ENCODE measurements around the gene GCM1. TPM values are rescaled to one million over a fixed set of nuclear protein-coding genes. Genes with fewer than 3 reads are reported as not detected.

Gene GCM1
- polyA plus RNA-seq, 1 donor from 2014 or later, result not detected

DNA sequence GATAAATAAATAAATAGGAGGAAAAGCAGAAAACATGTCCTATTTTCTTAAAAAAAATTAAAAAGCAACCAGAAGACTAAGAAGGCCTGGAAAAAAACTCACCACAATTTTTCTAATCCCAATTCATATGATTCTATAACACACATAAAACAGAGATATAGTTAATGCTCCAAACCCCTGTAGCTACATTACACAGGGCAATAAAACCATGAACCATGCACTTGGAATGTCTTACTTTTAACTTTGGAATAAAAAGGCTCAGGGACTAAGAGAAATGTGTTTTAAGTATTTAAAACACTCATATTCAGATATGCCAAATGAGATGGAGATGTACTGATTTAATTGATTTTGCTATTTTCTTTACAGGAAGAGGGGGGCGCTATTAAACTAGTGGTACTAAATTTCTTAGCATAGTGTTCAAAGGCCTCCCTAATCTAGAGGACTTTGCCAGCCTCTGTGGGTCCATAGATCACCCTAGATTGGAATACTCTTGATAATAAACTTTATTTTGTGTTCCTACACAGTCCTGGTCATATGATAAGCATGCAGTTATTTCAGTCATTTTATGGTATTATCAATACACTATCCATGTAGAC is 30.3 kb upstream of the GCM1 start:
- Histone ChIP-seq H3K4me2 (ENCODE audit: low read length) (no peak overlapping the region), H3K27me3 (ENCODE audit: insufficient read depth, low read depth, low read length) (no peaks in the 10 kb centered on the region), H3K27ac (ENCODE audit: low read length) (no peak overlapping the region), H4K20me1 (ENCODE audit: insufficient read depth) (no peaks in the 10 kb centered on the region), H2AFZ (ENCODE audit: low read depth, low read length) (no peak overlapping the region), H3K36me3 (ENCODE audit: insufficient read depth, low read length) (no peaks in the 10 kb centered on the region), H3K9ac (ENCODE audit: low read length) (no peak overlapping the region), H3K9me3 (ENCODE audit: low read length) (no peaks in the 10 kb centered on the region), H3K4me3 (ENCODE audit: low read length) (no peak overlapping the region), H3F3A (ENCODE audit: insufficient read depth, low read length, poor library complexity, severe bottlenecking) (no peaks in the 10 kb centered on the region), H3K9me2 (ENCODE audit: insufficient read depth, low read length) (no peaks in the 10 kb centered on the region), H3K79me2 (replicated peaks; ENCODE audit: insufficient read depth, low read length) (no peaks in the 10 kb centered on the region)
- TF ChIP-seq, protein P1, sequence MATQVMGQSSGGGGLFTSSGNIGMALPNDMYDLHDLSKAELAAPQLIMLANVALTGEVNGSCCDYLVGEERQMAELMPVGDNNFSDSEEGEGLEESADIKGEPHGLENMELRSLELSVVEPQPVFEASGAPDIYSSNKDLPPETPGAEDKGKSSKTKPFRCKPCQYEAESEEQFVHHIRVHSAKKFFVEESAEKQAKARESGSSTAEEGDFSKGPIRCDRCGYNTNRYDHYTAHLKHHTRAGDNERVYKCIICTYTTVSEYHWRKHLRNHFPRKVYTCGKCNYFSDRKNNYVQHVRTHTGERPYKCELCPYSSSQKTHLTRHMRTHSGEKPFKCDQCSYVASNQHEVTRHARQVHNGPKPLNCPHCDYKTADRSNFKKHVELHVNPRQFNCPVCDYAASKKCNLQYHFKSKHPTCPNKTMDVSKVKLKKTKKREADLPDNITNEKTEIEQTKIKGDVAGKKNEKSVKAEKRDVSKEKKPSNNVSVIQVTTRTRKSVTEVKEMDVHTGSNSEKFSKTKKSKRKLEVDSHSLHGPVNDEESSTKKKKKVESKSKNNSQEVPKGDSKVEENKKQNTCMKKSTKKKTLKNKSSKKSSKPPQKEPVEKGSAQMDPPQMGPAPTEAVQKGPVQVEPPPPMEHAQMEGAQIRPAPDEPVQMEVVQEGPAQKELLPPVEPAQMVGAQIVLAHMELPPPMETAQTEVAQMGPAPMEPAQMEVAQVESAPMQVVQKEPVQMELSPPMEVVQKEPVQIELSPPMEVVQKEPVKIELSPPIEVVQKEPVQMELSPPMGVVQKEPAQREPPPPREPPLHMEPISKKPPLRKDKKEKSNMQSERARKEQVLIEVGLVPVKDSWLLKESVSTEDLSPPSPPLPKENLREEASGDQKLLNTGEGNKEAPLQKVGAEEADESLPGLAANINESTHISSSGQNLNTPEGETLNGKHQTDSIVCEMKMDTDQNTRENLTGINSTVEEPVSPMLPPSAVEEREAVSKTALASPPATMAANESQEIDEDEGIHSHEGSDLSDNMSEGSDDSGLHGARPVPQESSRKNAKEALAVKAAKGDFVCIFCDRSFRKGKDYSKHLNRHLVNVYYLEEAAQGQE (IDR thresholded peaks at IDR 0.05; ENCODE audit: borderline replicate concordance), result no peak
- TF ChIP-seq EZH2 (IDR thresholded peaks at IDR 0.05; ENCODE audit: borderline replicate concordance, insufficient read depth, low read length, poor library complexity, severe bottlenecking) (no peak), RAD21 (conservative IDR thresholded peaks at IDR 0.05) (no peak), POLR2AphosphoS5 (IDR thresholded peaks at IDR 0.05) (no peak), SMC3 (conservative IDR thresholded peaks at IDR 0.05; ENCODE audit: poor library complexity) (no peak), TAF1 (IDR thresholded peaks at IDR 0.05; ENCODE audit: low read depth) (no peak), EP300 (conservative IDR thresholded peaks at IDR 0.05; ENCODE audit: poor library complexity, severe bottlenecking) (no peak), MXI1 (conservative IDR thresholded peaks at IDR 0.05; ENCODE audit: poor library complexity, severe bottlenecking) (no peak)
- TF ChIP-seq, protein P2, sequence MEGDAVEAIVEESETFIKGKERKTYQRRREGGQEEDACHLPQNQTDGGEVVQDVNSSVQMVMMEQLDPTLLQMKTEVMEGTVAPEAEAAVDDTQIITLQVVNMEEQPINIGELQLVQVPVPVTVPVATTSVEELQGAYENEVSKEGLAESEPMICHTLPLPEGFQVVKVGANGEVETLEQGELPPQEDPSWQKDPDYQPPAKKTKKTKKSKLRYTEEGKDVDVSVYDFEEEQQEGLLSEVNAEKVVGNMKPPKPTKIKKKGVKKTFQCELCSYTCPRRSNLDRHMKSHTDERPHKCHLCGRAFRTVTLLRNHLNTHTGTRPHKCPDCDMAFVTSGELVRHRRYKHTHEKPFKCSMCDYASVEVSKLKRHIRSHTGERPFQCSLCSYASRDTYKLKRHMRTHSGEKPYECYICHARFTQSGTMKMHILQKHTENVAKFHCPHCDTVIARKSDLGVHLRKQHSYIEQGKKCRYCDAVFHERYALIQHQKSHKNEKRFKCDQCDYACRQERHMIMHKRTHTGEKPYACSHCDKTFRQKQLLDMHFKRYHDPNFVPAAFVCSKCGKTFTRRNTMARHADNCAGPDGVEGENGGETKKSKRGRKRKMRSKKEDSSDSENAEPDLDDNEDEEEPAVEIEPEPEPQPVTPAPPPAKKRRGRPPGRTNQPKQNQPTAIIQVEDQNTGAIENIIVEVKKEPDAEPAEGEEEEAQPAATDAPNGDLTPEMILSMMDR (IDR thresholded peaks at IDR 0.05; ENCODE audit: poor library complexity, severe bottlenecking), result no peak

DNA sequence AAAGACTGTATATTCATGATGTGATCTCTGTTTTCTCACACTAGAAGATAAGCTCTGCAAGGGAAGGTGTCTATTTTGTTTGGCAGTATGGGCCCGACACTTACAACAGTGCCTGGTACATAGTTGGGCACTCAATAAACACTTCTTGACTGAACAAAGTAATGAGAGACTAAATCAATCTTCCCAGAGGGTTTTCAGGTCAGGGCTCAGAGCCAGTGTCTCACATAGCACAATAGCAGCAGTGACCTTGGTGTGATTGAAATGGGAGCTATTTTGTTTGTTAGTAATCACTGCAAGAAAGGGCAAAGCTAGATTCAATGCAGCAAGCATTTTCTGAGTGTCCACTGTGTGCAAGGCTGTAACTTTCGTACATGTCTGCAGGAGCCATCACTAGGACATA is 26.4 kb upstream of the GCM1 start:
- Histone ChIP-seq H3K4me2 (ENCODE audit: low read length) (no peak overlapping the region), H2AFZ (ENCODE audit: low read depth, low read length) (no peak overlapping the region), H3K9ac (ENCODE audit: low read length) (no peak overlapping the region), H3K9me2 (ENCODE audit: insufficient read depth, low read length) (no peaks in the 10 kb centered on the region), H3K9me3 (ENCODE audit: low read length) (no peaks in the 10 kb centered on the region), H3F3A (ENCODE audit: insufficient read depth, low read length, poor library complexity, severe bottlenecking) (no peaks in the 10 kb centered on the region), H3K4me3 (ENCODE audit: low read length) (no peak overlapping the region), H3K79me2 (replicated peaks; ENCODE audit: insufficient read depth, low read length) (no peaks in the 10 kb centered on the region), H3K36me3 (ENCODE audit: insufficient read depth, low read length) (no peaks in the 10 kb centered on the region), H3K27ac (ENCODE audit: low read length) (no peak overlapping the region), H3K27me3 (ENCODE audit: insufficient read depth, low read depth, low read length) (no peaks in the 10 kb centered on the region), H4K20me1 (ENCODE audit: insufficient read depth) (no peaks in the 10 kb centered on the region)
- TF ChIP-seq SMC3 (conservative IDR thresholded peaks at IDR 0.05; ENCODE audit: poor library complexity) (no peak), POLR2AphosphoS5 (IDR thresholded peaks at IDR 0.05) (no peak), RAD21 (conservative IDR thresholded peaks at IDR 0.05) (no peak), TAF1 (IDR thresholded peaks at IDR 0.05; ENCODE audit: low read depth) (no peak), EZH2 (IDR thresholded peaks at IDR 0.05; ENCODE audit: borderline replicate concordance, insufficient read depth, low read length, poor library complexity, severe bottlenecking) (no peak), MXI1 (conservative IDR thresholded peaks at IDR 0.05; ENCODE audit: poor library complexity, severe bottlenecking) (no peak), EP300 (conservative IDR thresholded peaks at IDR 0.05; ENCODE audit: poor library complexity, severe bottlenecking) (no peak)
- TF ChIP-seq, protein P1 (IDR thresholded peaks at IDR 0.05; ENCODE audit: borderline replicate concordance), result no peak
- TF ChIP-seq, protein P2 (IDR thresholded peaks at IDR 0.05; ENCODE audit: poor library complexity, severe bottlenecking), result no peak
